Lower lobe of right lung (tissue), 2 donors: ENCODE data around the gene SNAP91. TPM values are rescaled to one million over a fixed set of nuclear protein-coding genes. Genes with fewer than 3 reads are reported as not detected.

ENCODE experiments used
- ATAC-seq, 2 donors: fragments of 200-7000 bp; cut with Tn5 transposase; one replicate each; pipeline ENCODE4 v1.9.1; 2020 to 2022; ENCODE audit warnings: mild to moderate bottlenecking in 2 of 2, moderate library complexity in 2 of 2
- DNase-seq: peaks from one replicate; pipeline ENCODE4 v3.0.0-alpha.2; 2020
- H3K27ac ChIP-seq: fragments of 200-600 bp; one replicate; pipeline ENCODE4 v1.8.0; 2022
- H3K27me3 ChIP-seq: fragments of 200-600 bp; one replicate; pipeline ENCODE4 v1.8.0; 2022; ENCODE audit warnings: low read depth
- H3K36me3 ChIP-seq: fragments of 200-600 bp; one replicate; pipeline ENCODE4 v1.8.0; 2022; ENCODE audit warnings: mild to moderate bottlenecking
- H3K4me1 ChIP-seq: fragments of 200-600 bp; one replicate; pipeline ENCODE4 v1.8.0; 2022
- H3K4me3 ChIP-seq: fragments of 200-600 bp; one replicate; pipeline ENCODE4 v1.8.0; 2022; ENCODE audit warnings: mild to moderate bottlenecking
- H3K9me3 ChIP-seq: fragments of 200-600 bp; one replicate; pipeline ENCODE4 v1.8.0; 2022
- CTCF ChIP-seq: fragments of 200-600 bp; IDR thresholded peaks from one replicate; pipeline ENCODE4 v1.8.0; 2022; ENCODE audit warnings: antibody characterized with exemption, mild to moderate bottlenecking
- intact Hi-C: fragments of 100-400 bp; cut with DNase I; formaldehyde crosslinking; loops from one replicate; pipeline ENCODE4 v1.11.0; 2022
- total RNA-seq: library from RNA; stranded (reverse); fragmentation: NEBNext Ultra II Directional; extraction: Animal tissue kit (Norgen Biotek cat#: 25700); gene quantifications from one replicate; pipeline ENCODE4 v1.2.1, GENCODE V29; 2021
- donor health status: DM: no; HTN: yes; CAD: no; lungs with severe emphysema.

The SNAP91 gene
- total RNA-seq, 1 donor from 2014 or later: not detected

DNA sequence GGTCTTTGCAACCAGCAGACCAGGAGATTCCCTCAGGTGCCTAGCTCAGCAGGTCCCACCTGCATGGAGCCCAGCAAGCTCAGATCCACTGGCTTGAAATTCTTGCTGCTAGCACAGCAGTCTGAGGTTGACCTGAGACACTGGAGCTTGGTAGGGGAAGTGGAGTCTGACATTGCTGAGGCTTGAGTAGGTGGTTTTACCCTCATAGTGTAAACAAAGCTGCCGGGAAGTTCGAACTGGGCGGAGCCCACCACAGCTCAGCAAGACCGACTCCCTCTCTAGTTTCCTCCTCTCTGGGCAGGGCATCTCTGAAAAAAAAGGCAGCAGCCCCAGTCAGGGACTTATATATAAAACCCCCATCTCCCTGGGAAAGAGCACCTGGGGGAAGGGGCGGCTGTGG, 162.3 kb downstream of the SNAP91 start:
- no peak for ATAC-seq
- no peak for DNase-seq

DNA sequence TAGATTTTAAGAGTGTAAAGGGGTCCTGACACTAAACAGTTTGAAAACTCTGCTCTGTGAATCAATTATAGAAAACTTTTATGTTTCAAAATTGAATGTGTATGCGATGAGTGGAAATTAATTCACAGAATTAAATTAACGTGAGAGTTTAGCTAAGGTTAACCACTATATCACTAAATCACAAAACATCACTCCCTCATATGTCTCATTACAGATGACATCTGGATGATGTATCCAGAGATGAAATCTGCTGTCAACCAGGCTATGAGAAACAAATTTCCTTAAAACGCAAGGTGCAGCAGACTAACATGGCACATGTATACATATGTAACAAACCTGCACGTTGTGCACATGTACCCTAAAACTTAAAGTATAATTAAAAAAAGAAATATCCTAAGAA, 169.2 kb downstream of the SNAP91 start:
- no peak for DNase-seq
- no peaks in the 10 kb centered on the region for H3K9me3 ChIP-seq
- no peak for ATAC-seq
- no peak overlapping the region for H3K4me3 ChIP-seq
- no peaks in the 10 kb centered on the region for H3K36me3 ChIP-seq
- no peaks in the 10 kb centered on the region for H3K27me3 ChIP-seq
- no peaks in the 10 kb centered on the region for H3K4me1 ChIP-seq
- intact Hi-C loops: no loop called here
- TF ChIP-seq CTCF: no peak
- no peak overlapping the region for H3K27ac ChIP-seq

More for the DNA sequence above, 162.3 kb downstream of the SNAP91 start:
- no peak overlapping the region for H3K27ac ChIP-seq
- TF ChIP-seq CTCF: no peak
- intact Hi-C loops: no loop called here
- H3K4me3 ChIP-seq: no peak overlapping the region
- H3K4me1 ChIP-seq: no peaks in the 10 kb centered on the region
- no peaks in the 10 kb centered on the region for H3K9me3 ChIP-seq
- H3K36me3 ChIP-seq: no peaks in the 10 kb centered on the region
- no peaks in the 10 kb centered on the region for H3K27me3 ChIP-seq

DNA sequence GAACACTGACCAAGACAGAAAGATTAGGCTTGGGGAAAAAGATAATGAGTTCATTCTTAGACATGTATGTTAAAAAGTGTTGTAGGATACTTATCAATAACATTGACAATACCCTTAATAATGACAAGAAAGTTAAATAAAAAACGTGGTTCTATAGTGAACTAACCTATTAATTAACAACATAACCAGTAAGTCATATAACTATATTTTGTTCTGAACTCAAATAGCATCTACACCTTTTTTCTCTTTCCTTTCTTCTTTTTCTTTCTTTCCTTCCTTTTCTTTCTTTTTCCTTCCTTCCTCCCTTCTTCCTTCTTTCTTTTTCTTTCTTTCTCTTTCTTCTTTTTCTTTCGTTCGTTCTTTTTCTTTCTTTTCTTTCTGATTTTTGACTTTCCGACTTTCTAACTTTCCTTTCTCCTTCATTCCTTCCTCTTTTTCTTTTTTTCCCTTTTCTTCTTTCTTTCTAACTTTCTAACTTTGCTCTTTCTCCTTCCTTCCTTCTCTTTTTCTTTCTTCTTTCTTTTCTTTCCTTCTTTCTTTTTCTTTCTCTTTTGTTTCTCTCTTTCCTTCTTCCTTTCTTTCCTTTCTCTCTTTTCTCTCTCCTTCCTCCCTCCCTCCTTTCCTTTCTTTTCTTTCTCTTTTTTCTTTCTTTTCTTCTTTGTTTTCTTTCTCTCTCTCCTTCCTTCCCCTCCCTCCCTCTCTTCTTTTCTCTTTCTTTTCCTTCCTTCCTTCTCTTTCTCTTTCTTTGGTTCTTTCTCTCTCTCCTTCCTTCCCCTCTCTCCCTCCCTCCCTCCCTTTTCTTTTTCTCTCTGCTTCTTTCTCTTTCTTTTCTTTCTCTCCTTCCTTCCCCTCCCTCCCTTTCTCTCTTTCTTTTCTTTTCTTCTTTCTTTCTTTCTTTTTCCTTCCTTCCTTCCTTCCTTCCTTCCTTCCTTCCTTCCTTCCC, 172.0 kb downstream of the SNAP91 start:
- no peak for TF ChIP-seq CTCF
- ATAC-seq (no peak), DNase-seq (no peak)
- no peak overlapping the region for H3K27ac ChIP-seq
- H3K9me3 ChIP-seq: no peaks in the 10 kb centered on the region
- intact Hi-C loops: no loop called here
- H3K27me3 ChIP-seq: no peaks in the 10 kb centered on the region
- no peak overlapping the region for H3K4me3 ChIP-seq
- H3K4me1 ChIP-seq: no peaks in the 10 kb centered on the region
- no peaks in the 10 kb centered on the region for H3K36me3 ChIP-seq

- Histone ChIP-seq H3K27ac (no peak overlapping the region), H3K9me3 (no peaks in the 10 kb centered on the region), H3K36me3 (no peaks in the 10 kb centered on the region), H3K4me3 (no peak overlapping the region), H3K4me1 (no peaks in the 10 kb centered on the region), H3K27me3 (no peaks in the 10 kb centered on the region)
- peak; percentile 70 for TF ChIP-seq CTCF
- ATAC-seq (peak in 1 of 2 donors; percentile 64), DNase-seq (no peak)
- intact Hi-C loops: no loop called here
Observed at GRCh38 chr6:83536034-83536646, 172.8 kb downstream of the SNAP91 start.

- Histone ChIP-seq H3K4me3 (no peak overlapping the region), H3K27ac (no peak overlapping the region), H3K9me3 (no peaks in the 10 kb centered on the region), H3K4me1 (no peaks in the 10 kb centered on the region), H3K27me3 (no peaks in the 10 kb centered on the region), H3K36me3 (no peaks in the 10 kb centered on the region)
- peak; percentile 18 for TF ChIP-seq CTCF
- DNase-seq (no peak), ATAC-seq (peak in 1 of 2 donors; percentile 32)
- intact Hi-C loops: no loop called here
Observed at GRCh38 chr6:83518816-83519480, 190.0 kb downstream of the SNAP91 start.
